Activated naive CD4-positive, alpha-beta T cell treated with anti-CD3 and anti-CD28 coated beads, Interleukin-2, amount 50 U/mL, for 72 hours (primary cell): ENCODE data around the gene EFCAB7. TPM values are rescaled to one million over a fixed set of nuclear protein-coding genes. Genes with fewer than 3 reads are reported as not detected.
A peak's percentile ranks its signal among the peaks of the same experiment; 100 is the strongest.
"Not testable (repeated sequence)": the region's sequence is repeated elsewhere in the genome, so short reads cannot be mapped to it uniquely, and the experiment has no call there.

Experiments used
- ATAC-seq, 2 donors: fragments of 150-1000 bp; cut with Tn5 transposase; 2 replicates each; pipeline ENCODE4 v1.10.0; 2021; ENCODE audit warnings: mild to moderate bottlenecking in 2 of 2, moderate library complexity in 2 of 2
- DNase-seq, 2 donors: peaks; one replicate each; pipeline ENCODE4 v3.0.0; 2021 to 2022; ENCODE audit warnings: low spot score in 2 of 2
- H3K27ac Mint-ChIP-seq, 2 donors: one replicate each; pipeline ENCODE4 v1.8.0; 2022; ENCODE audit warnings: mild to moderate bottlenecking in 2 of 2, mixed read lengths in 2 of 2
- H3K36me3 Mint-ChIP-seq, 2 donors: one replicate each; pipeline ENCODE4 v1.8.0; 2022; ENCODE audit warnings: mixed read lengths in 2 of 2
- H3K9me3 Mint-ChIP-seq, 2 donors: one replicate each; pipeline ENCODE4 v1.8.0; 2022; ENCODE audit warnings: mixed read lengths in 2 of 2
- total RNA-seq, 2 donors: library from RNA; stranded (reverse); gene quantifications; one replicate each; pipeline ENCODE4 v1.2.3, GENCODE V29; 2022

EFCAB7 gene
- total RNA-seq, 2 donors from 2014 or later: 8.4 to 18.7 TPM

- ATAC-seq: no peak
- no peak overlapping the region for H3K27ac Mint-ChIP-seq
Measured at GRCh38 chr1:63537006-63537405, 13.7 kb downstream of the EFCAB7 start.

GRCh38 chr1:63537940-63538339 lies 14.6 kb downstream of the EFCAB7 start:
- no peak for DNase-seq
- Mint-ChIP-seq H3K36me3 (no peaks in the 10 kb centered on the region), H3K27ac (no peak overlapping the region), H3K9me3 (no peaks in the 10 kb centered on the region)
- ATAC-seq: no peak

More at GRCh38 chr1:63537006-63537405, 13.7 kb downstream of the EFCAB7 start:
- Mint-ChIP-seq H3K9me3 (no peaks in the 10 kb centered on the region), H3K36me3 (no peaks in the 10 kb centered on the region)
- no peak for DNase-seq

DNA sequence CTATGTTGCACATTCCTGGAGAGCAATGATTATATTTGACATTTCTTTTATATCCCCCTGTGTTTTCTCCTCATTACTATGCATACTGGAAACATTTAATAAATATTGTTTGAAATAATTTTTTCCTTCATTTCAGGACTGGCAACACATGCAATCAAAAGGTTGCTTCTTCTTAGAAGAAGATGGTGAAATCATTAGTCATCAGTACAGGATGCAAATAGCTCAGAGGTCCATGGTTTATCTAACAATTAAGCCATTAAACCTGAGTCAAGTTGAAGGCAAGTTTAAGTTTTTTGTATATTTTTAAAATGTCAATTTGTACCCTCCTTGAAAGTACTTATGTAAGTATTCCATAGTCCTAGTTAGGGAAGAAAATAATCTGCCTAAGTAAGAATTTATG lies 22.5 kb downstream of the EFCAB7 start:
- ATAC-seq: no peak

GRCh38 chr1:63547621-63548294 lies 24.4 kb downstream of the EFCAB7 start:
- Mint-ChIP-seq H3K36me3 (peaks cover 0 to 5% of the 10 kb centered on the region in 2 donors), H3K27ac (peak overlapping the region; percentile 0 to 24), H3K9me3 (no peaks in the 10 kb centered on the region)
- ATAC-seq (no peak), DNase-seq (no peak)

More for the DNA sequence above, 22.5 kb downstream of the EFCAB7 start:
- H3K36me3 Mint-ChIP-seq: peaks cover 0 to 5% of the 10 kb centered on the region in 2 donors
- H3K27ac Mint-ChIP-seq: no peak overlapping the region
- no peak for DNase-seq
- no peaks in the 10 kb centered on the region for H3K9me3 Mint-ChIP-seq

DNA sequence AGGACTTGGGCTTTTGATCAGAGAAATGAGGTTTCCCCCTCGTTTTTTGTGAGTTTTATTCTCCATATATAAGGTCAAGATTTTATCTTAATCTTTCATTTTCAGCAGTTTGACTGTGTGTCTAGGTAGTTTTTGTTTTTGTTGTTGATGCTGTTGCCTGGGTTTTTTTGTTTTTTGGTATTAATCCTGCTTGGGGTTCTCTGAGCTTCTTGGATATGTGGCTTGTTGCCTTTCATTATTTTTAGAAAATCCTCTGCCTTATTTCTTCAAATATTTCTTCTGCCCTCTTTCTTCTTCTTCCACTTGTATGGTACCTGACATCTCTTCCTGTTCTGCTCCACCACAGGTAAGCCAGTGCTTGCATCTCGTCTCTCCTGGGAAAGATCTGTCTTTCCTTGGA lies 25.0 kb downstream of the EFCAB7 start:
- DNase-seq (no peak), ATAC-seq (no peak)
- H3K36me3 Mint-ChIP-seq: peaks cover 0 to 5% of the 10 kb centered on the region in 2 donors

DNA sequence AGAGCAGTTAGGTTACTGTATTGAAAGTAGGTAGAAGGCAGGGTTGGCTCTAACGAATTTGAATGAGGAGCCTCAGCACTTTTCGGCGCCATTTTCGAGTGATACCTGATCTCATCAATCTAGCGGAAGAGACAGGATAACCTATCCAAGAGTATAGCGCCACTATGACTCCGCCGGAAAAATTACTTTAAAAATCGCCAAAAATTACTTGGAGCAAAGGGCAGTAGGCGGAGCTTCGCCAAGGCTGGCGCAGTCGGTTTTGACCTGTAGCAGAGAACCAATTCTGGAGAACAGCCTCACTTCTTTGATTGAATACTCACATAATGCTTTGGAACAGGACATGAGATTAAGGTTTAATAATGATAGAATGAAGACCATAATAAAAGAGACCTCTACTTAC lies 25.6 kb downstream of the EFCAB7 start:
- ATAC-seq: no peak
- no peak for DNase-seq
- Mint-ChIP-seq H3K27ac (no peak overlapping the region), H3K36me3 (peaks cover 0 to 5% of the 10 kb centered on the region in 2 donors), H3K9me3 (no peaks in the 10 kb centered on the region)

More for the DNA sequence above, 25.0 kb downstream of the EFCAB7 start:
- Mint-ChIP-seq H3K27ac (no peak overlapping the region), H3K9me3 (no peaks in the 10 kb centered on the region)

DNA sequence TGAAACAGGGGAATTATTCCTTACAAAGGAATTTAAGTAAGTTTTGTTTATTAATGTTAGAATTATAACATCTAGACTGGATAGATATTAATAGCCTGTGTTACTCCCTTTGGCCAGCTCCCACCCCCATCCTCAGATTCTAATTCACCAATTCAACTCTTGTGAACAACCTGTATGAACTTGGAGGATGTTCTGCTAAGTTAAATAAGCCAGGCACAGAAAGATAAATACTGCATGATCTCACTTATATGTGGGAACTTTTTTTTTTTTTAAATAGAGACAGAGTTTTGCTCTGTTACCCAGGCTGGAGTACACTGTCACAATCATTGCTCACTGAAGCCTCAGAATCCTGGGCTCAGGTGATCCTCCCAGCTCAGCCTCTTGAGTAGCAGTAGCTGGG lies 32.2 kb downstream of the EFCAB7 start:
- DNase-seq: no peak
- no peak for ATAC-seq
- no peaks in the 10 kb centered on the region for H3K36me3 Mint-ChIP-seq
- H3K27ac Mint-ChIP-seq: no peak overlapping the region
- no peaks in the 10 kb centered on the region for H3K9me3 Mint-ChIP-seq

DNA sequence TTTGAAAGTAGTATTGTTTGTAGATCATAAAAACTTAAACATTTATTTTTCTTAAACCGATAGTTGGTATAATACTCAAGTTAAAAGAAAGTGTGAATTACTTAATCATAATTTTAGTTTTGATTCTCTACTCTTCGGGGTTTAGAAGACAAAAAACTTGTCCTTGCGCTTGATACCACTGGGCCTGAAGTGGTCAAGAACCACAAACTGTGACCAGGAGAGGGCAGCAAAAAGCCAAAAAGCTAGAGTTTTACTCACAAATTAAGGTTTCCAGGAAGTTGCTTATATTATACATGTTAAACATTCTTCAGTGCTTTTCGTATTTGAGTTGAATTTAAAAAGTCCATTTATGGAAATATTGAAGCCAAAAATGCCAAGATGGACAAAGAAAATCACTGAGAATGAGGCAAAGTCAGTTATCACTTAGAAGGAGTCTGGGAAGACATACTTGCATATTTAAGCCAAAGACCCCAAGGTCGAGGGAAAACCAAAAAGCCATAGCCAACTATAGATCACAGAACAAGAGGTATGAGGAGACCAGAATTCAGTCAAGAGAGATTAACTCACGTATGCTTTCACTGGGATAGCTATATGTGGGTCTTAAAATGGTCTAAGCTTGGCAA lies 34.2 kb downstream of the EFCAB7 start:
- ATAC-seq (no peak), DNase-seq (peak in 1 of 2 donors; percentile 22)
- Mint-ChIP-seq H3K36me3 (no peaks in the 10 kb centered on the region), H3K27ac (no peak overlapping the region), H3K9me3 (no peaks in the 10 kb centered on the region)

DNA sequence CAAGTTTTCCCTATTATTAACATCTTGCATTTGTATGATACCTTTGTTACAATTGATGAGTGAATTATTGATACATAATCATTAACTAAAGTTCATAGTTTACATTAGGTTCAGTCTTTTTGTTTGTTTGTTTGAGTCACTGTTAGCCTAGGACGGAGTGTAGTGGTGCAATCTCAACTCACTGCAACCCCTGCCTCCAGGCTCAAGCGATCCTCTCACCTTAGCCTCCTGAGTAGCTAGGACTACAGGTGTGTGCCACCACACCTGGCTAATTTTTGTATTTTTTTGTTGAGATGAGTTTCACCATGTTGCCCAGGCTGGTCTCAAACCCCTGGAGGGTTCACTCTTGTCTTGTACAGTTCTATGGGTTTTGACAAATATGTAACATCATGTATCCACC lies 36.0 kb downstream of the EFCAB7 start:
- no peak for DNase-seq
- H3K27ac Mint-ChIP-seq: no peak overlapping the region
- ATAC-seq: no peak
- no peaks in the 10 kb centered on the region for H3K36me3 Mint-ChIP-seq
- H3K9me3 Mint-ChIP-seq: no peaks in the 10 kb centered on the region

- DNase-seq (no peak), ATAC-seq (no peak)
- H3K9me3 Mint-ChIP-seq: no peaks in the 10 kb centered on the region
- H3K36me3 Mint-ChIP-seq: no peaks in the 10 kb centered on the region
- no peak overlapping the region for H3K27ac Mint-ChIP-seq
Measured at GRCh38 chr1:63563745-63564144, 40.4 kb downstream of the EFCAB7 start.

- Mint-ChIP-seq H3K9me3 (no peaks in the 10 kb centered on the region), H3K27ac (no peak overlapping the region), H3K36me3 (no peaks in the 10 kb centered on the region)
- ATAC-seq (no peak), DNase-seq (no peak)
Measured at GRCh38 chr1:63569068-63569467, 45.7 kb downstream of the EFCAB7 start.

DNA sequence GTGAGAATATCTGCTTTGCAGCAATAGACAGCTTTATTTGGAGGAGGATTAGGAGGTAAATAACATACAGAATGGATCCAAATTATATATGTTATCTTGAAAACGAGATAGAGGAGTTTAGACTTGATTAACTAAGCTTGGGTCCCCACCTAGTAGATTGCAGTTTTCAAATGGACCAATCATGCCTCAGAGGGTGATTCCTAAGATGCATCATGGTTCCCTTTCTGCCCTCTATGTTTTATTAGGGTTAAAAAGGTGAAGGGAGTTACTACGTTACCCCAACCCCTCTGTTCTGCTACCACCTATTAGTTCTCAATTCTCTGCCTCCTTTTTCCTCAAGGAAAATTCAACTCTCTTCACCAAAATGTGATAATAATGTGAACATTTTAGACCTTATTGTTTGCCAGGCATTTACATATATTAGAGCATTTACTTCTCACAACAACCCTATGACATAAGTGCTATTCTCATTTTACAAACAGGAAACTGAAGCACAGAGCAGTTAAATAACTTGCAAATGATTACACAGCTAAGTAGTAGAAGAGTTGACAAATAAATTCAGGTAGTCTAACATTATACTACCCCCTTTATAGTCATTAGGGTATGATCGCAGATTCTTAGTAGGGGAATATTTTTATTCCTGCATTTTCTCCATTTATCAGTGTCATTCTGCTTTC lies 46.5 kb downstream of the EFCAB7 start:
- no peaks in the 10 kb centered on the region for H3K36me3 Mint-ChIP-seq
- DNase-seq (no peak), ATAC-seq (no peak)
- H3K27ac Mint-ChIP-seq: no peak overlapping the region
- no peaks in the 10 kb centered on the region for H3K9me3 Mint-ChIP-seq

GRCh38 chr1:63572686-63573085 lies 49.4 kb downstream of the EFCAB7 start:
- not testable (repeated sequence) for H3K9me3 Mint-ChIP-seq, H3K27ac Mint-ChIP-seq, ATAC-seq, DNase-seq, H3K36me3 Mint-ChIP-seq

GRCh38 chr1:63574203-63574796 lies 51.0 kb downstream of the EFCAB7 start:
- DNase-seq, H3K27ac Mint-ChIP-seq, H3K9me3 Mint-ChIP-seq, H3K36me3 Mint-ChIP-seq, ATAC-seq: not testable (repeated sequence)

GRCh38 chr1:63575340-63575826 lies 52.1 kb downstream of the EFCAB7 start:
- Mint-ChIP-seq H3K9me3 (no peaks in the 10 kb centered on the region), H3K27ac (no peak overlapping the region), H3K36me3 (no peaks in the 10 kb centered on the region)
- no peak for DNase-seq
- ATAC-seq: no peak

DNA sequence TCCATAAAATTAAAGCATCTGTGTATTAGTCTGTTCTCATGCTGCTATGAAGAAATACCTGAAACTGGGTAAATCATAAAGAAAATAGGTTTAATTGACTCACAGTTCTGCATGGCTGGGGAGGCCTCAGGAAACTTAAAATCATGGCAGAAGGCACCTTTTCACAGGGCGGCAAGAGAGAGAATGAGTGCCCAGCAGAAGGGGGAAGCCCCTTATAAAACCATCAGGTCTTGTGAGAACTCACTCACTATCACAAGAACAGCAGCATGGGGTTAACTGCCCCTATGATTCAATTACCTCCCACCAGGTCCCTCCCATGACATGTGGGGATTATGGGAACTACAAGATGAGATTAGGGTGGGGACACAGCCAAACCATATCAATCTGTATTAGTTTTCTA lies 63.0 kb downstream of the EFCAB7 start:
- not testable (repeated sequence) for DNase-seq, H3K9me3 Mint-ChIP-seq, H3K27ac Mint-ChIP-seq
- peaks cover 0 to 31% of the 10 kb centered on the region in 2 donors for H3K36me3 Mint-ChIP-seq
- ATAC-seq: peak; percentile 26 to 53

- DNase-seq (no peak), ATAC-seq (no peak)
- Mint-ChIP-seq H3K9me3 (no peaks in the 10 kb centered on the region), H3K36me3 (peaks cover 6 to 13% of the 10 kb centered on the region in 2 donors), H3K27ac (no peak overlapping the region)
Measured at GRCh38 chr1:63590166-63590560, 66.8 kb downstream of the EFCAB7 start.
